SK-N-SH treated with all-trans-retinoic acid at 6 μM for 48 hours (cell line): ENCODE measurements around the gene GABARAPL1.

Experiments used
- ARNTL ChIP-seq: fragments of 450-650 bp; formaldehyde crosslinking; IDR thresholded peaks from 2 replicates; pipeline ENCODE4 v1.5.0; 2020; ENCODE audit warnings: low read depth, mild to moderate bottlenecking, moderate library complexity, borderline replicate concordance
- ESRRG ChIP-seq: fragments of 250-450 bp; sonication (Bioruptor Pico); IDR thresholded peaks from 2 replicates; pipeline ENCODE4 v1.6.1; 2021; ENCODE audit warnings: mild to moderate bottlenecking
- GLIS3 ChIP-seq: fragments of 250-450 bp; sonication (Bioruptor Pico); IDR thresholded peaks from 2 replicates; pipeline ENCODE4 v1.5.0; 2020; ENCODE audit warnings: mild to moderate bottlenecking, moderate library complexity
- OSR1 ChIP-seq: fragments of 250-450 bp; sonication (Bioruptor Pico); IDR thresholded peaks from 2 replicates; pipeline ENCODE4 v1.8.0; 2022; ENCODE audit warnings: moderate library complexity, mild to moderate bottlenecking, inconsistent platforms
- PATZ1 ChIP-seq: fragments of 250-450 bp; sonication (Bioruptor Pico); IDR thresholded peaks from 2 replicates; pipeline ENCODE4 v1.8.0; 2020; ENCODE audit warnings: mild to moderate bottlenecking, moderate library complexity, borderline replicate concordance
- RARB ChIP-seq: fragments of 250-450 bp; sonication (Bioruptor Pico); IDR thresholded peaks from 2 replicates; pipeline ENCODE4 v1.8.0; 2021; ENCODE audit warnings: mild to moderate bottlenecking, moderate library complexity
- TSHZ2 ChIP-seq: fragments of 250-450 bp; sonication (Bioruptor Pico); IDR thresholded peaks from 2 replicates; pipeline ENCODE4 v1.5.0; 2020; ENCODE audit warnings: mild to moderate bottlenecking, moderate library complexity
- ZNF565 ChIP-seq: fragments of 450-650 bp; formaldehyde crosslinking; conservative IDR thresholded peaks from 2 replicates; pipeline ENCODE4 v1.5.0; 2020; ENCODE audit warnings: low read depth, mild to moderate bottlenecking, moderate library complexity
- ZNF8 ChIP-seq: fragments of 450-650 bp; formaldehyde crosslinking; IDR thresholded peaks from 2 replicates; pipeline ENCODE4 v1.5.0; 2020; ENCODE audit warnings: mild to moderate bottlenecking, moderate library complexity

GRCh38 chr12:10163084-10163483, 49.6 kb upstream of the GABARAPL1 start:
- TF ChIP-seq RARB (CRISPR knock-in tag) = no peak
- no peak for TF ChIP-seq ESRRG (CRISPR knock-in tag)
- TF ChIP-seq ZNF8 (CRISPR knock-in tag) = no peak
- TF ChIP-seq ZNF565 (CRISPR knock-in tag) = no peak
- no peak for TF ChIP-seq GLIS3
- TF ChIP-seq PATZ1 = no peak
- TF ChIP-seq OSR1 (CRISPR knock-in tag) = no peak
- TF ChIP-seq TSHZ2 = no peak
- no peak for TF ChIP-seq ARNTL (CRISPR knock-in tag)
